Endothelial cell of hepatic sinusoid (primary cell): ENCODE measurements around the gene C6orf52.
"Not testable (repeated sequence)": the region's sequence is repeated elsewhere in the genome, so short reads cannot be mapped to it uniquely, and the experiment has no call there.

ENCODE experiments used
- in situ Hi-C: cut with HindIII; loops from 2 replicates; pipeline ENCODE4 v1.10.0; 2017; ENCODE audit warnings: low sequenced_read_pairs

Gene C6orf52

DNA sequence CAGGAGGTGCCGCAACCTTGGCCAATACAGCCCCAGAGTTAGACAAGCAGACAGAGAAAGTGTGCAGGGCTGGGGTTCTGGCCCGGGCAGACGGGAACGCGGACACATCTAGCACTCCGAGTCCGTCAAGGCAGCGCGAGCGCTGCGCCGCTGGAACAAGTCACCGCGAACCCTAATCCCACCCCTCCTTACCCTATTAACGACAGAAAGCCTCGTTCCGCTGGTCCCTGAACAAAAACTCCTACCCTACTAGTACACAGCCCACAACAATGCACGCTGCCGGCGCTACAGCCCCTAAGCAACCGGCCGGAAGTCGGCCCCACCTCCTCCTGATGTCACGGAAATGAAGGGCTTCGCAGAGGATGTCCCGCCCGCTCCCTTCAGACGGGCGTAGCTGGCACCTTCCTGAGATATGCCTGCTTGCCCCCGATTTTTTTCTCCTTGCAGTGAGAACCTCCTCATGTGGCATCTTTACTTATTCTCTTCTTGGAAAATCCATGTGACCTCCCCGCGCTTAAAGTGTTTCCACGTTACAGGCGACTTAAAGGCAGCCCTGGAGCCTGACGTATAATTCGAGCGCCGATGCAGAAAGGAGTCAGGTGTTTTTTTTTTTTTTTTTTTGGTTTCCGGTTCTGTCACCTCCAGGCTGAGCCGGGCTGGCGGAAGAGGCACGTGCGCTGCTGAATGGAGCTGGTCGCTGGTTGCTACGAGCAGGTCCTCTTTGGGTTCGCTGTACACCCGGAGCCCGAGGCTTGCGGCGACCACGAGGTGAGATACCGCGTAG, at the start of gene C6orf52, which contains the start of gene PAK1IP1:
Gene C6orf52 (minus strand): TSS at position 315 of the 784 bp plus-strand sequence. CDS start 7,066 bp downstream, outside the sequence.
Gene PAK1IP1 (plus strand): TSS at position 671 of the 784 bp plus-strand sequence. CDS start 14 bp downstream, at position 685.
- in situ Hi-C loops, result no loop called here

- in situ Hi-C loops, result no loop called here
These were observed 49.1 kb upstream of the C6orf52 start for GRCh38 chr6:10743515-10743914.

GRCh38 chr6:10742251-10742650, 47.8 kb upstream of the C6orf52 start:
- in situ Hi-C loops, result no loop called here

DNA sequence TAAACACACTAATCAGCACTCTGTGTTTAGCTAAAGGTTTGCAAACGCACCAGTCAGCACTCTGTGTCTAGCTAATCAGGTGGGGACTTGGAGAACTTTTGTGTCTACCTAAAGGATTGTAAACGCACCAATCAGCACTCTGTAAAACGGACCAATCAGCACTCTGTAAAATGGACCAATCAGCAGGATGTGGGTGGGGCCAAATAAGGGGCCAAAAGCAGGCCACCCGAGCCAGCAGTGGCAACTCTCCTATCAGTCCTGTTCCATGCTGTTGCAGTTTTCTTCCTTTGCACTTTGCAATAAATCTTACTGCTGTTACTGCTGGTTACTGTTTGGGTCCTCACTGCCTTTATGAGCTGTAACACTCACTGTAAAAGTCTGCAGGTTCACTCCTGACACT, 47.2 kb upstream of the C6orf52 start:
- in situ Hi-C loops, result not testable (repeated sequence)

DNA sequence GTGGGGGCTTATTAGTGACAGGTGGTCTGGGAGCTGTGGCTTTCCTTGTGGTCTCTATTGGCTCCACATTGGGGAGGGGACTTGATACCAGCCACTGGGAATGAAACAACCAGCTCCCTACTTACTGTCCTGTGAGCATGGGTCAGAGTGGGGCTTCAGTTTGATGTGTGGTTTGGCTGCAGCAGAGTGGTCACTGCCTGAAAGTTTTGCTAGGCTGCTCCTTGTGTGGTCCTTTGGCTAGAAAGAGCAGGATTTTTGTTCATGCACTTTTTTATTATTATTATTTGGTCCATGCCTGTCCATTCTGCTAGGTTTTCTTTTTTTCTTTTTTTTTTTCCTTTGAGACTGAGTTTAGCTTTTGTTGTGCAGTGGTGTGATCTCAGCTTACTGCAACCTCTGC, 45.6 kb upstream of the C6orf52 start:
- in situ Hi-C loops, result no loop called here

- in situ Hi-C loops, result no loop called here
These were observed 42.3 kb upstream of the C6orf52 start for GRCh38 chr6:10736731-10737130.

DNA sequence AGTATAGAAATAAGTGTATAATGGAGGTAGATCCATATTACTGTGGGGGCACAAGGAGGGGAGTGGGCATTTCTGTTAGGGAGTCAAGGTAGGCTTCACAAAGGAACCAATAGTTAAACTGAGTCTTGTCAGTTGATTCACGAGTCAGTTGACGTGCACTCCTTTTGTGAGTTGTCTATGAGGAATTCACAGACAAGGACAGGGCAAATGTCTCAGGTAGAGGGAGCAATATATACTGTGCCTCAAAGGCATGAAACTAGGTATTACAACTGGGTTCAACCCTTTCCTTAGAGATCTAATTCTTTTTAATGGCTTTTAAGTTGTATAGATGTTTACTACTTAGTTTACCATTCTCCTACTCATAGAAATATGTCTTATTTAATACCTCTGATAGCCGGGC, 39.4 kb upstream of the C6orf52 start:
- in situ Hi-C loops, result no loop called here

DNA sequence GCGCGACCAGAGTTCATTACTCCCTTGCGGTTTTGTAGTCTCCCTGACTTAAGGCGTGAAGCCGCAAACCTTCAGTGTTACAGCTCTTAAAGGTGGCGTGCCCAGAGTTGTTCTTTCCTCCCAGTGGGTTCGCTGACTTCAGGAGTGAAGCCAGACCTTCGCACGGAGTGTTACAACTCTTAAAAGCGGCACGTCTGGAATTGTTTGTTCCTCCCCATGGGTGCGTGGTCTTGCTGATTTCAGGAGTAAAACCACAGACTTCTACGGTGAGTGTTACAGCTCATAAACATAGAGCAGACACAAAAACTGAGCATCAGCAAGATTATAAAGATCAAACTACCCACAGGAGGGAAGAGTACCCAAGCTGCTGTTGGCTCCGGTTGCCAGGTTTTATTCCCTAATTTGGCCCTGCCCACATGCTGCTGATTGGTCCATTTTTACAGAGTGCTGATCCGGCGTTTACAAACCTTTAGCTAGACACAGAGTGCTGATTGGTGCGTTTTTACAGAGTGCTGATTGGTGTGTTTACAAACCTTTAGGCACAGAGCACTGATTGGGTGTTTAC, 38.8 kb upstream of the C6orf52 start:
- in situ Hi-C loops, result no loop called here

DNA sequence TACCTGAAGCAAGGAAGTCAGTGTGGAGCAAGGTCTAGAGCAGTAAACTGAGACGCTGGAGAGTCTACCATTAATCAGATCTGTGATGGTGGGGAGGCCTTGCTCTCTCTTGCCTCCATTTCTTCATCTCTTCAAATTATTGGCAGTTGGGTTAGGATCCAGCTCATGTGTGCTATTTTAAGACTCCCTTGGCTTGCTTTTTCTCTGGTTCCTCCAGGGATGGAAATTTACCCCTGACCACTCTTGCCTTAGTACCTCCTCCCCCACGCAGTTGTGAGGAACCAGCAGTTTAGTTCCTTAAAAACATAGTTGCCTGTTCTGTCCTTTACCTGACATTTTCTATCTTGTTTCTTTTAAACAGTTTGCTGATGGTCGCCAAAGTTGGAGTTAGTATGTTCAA, 35.8 kb upstream of the C6orf52 start:
- in situ Hi-C loops, result no loop called here

DNA sequence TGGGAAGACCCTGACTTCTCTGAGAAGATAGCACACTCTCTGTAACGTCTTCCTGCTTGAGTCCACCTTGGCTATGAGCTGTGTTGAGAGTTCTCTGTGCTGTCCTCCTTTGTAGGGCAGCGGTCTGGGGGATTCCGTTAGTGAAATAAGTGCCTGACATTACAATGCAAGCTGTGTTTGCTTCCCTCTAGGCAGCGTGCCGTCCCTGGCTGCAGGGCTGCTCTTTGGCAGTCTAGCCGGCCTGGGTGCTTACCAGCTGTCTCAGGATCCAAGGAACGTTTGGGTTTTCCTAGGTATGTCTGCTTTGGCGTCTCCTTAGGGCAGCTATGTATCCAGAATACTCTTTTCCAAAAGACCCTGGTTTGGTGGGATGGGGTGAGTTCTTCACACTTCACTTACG, 31.3 kb upstream of the C6orf52 start:
- in situ Hi-C loops, result no loop called here

- in situ Hi-C loops, result no loop called here
These were observed 30.6 kb upstream of the C6orf52 start for GRCh38 chr6:10725044-10725443.

GRCh38 chr6:10723567-10723881, 29.1 kb upstream of the C6orf52 start:
- in situ Hi-C loops, result no loop called here

DNA sequence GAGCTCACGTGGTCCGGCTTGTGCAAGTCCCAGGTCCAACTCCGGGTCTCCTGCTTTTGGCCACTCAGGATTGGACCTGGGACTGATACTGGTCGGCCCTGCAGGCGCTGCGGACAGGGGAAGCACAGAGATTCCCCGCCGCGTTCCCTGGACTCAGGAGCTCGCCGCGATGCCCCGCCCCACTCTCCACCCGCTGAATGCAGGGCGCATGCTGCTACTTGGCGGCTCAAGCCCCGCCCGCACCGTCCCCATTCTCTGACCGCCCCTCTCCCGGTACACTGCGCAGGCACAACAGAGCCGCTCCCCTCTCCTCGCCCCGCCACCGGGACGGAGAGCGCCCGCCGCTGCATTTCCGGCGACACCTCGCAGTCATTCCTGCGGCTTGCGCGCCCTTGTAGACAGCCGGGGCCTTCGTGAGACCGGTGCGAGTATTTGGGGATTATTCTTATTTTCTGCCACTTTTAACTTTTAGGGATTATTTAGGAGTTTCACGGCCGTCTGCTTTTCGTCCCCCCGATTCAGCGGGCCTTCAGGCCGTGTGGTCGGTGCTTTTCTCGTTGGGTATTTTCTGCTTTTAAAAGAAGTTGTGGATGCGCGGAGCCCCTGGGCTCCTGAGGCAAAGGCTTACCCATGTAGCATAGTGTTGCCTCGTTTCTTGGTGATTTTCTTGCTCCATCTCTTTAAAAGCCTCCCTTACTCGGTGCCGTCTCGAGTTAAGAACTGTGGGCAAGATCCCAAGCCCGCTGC, 28.6 kb upstream of the C6orf52 start, which contains the start of gene TMEM14C:
Gene TMEM14C (plus strand): TSS at position 251 of the 747 bp plus-strand sequence. CDS start 1,544 bp downstream, outside the sequence.
- in situ Hi-C loops, result no loop called here

- in situ Hi-C loops, result no loop called here
These were observed 28.1 kb upstream of the C6orf52 start for GRCh38 chr6:10722570-10722819.

- in situ Hi-C loops, result no loop called here
These were observed 27.6 kb upstream of the C6orf52 start for GRCh38 chr6:10721850-10722569.

- in situ Hi-C loops, result not testable (repeated sequence)
These were observed 26.8 kb upstream of the C6orf52 start for GRCh38 chr6:10720960-10721849.

DNA sequence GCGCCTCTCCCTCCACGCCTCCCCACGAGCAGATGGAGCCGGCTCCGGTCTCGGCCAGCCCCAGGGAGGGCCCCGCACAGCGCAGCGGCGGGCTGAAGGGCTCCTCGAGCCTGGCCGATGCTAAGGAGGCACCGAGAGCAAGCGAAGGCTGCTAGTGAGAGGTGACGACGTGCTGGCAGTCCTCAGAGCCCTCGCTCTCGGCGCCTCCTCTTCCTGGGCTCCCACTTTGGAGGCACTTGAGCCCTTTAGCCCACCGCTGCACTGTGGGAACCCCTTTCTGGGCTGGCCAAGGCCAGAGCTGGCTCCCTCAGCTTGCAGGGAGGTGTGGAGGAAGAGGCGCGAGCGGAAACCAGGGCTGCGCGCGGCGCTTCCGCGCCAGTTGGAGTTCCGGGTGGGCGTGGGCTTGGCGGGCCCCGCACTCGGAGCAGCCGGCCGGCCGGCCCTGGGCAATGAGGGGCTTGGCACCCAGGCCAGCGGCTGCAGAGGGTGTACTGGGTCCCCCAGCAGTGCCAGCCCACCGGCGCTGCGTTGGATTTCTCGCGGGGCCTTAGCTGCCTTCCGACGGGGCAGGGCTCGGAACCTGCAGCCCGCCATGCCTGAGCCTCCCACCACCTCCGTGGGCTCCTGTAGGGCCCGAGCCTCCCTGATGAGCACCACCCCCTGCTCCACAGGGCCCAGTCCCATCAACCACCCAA, 26.0 kb upstream of the C6orf52 start:
- in situ Hi-C loops, result no loop called here

DNA sequence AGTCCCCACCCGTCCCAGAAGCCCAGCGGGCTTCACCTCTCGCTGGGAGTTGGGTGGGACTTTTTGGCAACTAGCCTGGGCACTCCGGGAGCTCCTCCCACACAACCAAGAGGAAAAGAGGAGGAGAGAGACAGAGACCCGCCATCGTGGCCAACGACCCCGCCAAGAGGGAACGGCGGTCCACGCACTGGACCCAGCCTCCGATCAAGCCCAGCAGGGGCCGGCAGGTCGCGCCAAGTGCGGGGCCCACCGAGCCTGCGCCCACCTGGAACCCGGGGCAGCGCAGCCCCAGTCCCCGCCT, 25.5 kb upstream of the C6orf52 start:
- in situ Hi-C loops, result no loop called here

GRCh38 chr6:10719296-10719963, 25.0 kb upstream of the C6orf52 start:
- in situ Hi-C loops, result no loop called here
